ENCODE measurements around the gene DDIT4.
"Not testable (repeated sequence)": the region's sequence is repeated elsewhere in the genome, so short reads cannot be mapped to it uniquely, and the experiment has no call there.

Gene DDIT4

DNA sequence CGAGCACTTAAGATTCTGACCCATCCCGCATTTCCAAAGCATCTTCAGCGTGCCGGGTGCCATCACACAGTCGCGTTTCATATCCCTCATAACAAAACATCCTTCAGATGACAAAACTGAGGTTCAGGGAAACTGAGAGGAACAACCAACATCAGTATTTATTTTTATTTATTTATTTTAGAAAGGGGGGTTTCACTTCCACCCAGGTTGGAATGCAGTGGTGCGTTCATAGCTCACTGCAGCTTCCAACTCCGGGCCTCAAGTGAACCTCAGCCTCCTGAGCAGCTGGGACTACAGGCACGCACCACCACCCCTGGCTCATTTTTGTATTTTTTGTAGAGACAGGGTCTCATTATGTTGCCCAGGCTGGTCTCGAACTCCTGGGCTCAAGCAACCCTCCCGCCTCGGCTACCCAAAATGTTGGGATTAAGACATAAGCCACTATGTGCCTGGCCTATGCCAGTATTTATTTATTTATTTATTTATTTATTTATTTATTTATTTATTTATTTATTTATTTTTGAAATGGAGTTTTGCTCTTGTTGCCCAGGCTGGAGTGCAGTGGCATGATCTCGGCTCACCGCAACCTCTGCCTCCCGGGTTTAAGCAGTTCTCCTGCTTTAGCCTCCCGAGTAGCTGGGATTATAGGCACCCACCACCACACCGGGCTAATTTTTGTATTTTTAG is 24.4 kb upstream of the DDIT4 start:
- DNase-seq (ENCODE audit: low spot score), result not testable (repeated sequence)

DNA sequence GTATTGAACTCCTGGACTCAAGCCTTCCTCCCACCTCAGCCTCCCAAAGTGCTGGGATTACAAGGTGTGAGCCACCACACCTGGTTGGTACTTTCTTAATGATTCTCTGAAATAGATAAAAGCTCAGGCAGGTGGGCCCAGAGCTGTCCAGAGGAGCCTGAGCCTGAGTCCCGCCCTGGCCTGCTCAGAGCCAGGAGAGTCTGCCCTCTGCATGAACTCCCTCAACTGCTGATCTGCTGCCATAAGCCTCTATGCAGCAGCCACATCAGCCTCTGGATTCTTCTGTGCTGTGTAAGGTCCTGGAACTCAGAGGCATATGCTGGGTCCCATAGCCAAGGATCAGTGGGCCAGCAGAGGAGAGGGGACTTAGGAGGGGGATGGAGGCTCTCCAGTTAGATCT is 23.1 kb upstream of the DDIT4 start:
- no peak for DNase-seq (ENCODE audit: low spot score)

DNA sequence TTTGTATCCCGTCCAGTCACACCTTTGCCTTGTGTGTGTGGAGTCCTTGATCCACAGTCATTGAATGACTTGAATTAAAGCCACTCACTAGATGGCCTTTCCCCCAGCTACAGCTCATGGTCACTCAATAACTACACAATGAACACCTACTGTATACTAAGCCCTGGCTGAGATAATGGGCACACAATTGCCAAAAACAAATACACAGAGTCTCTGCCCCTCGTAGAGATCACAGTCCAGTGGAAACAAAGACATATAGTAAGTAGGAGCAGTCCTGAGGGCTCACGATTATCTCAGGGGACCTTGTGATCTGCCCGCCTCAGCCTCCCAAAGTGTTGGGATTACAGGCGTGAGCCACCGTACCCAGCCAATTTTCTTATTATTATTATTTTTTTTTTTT is 22.1 kb upstream of the DDIT4 start:
- DNase-seq (ENCODE audit: low spot score), result no peak

DNA sequence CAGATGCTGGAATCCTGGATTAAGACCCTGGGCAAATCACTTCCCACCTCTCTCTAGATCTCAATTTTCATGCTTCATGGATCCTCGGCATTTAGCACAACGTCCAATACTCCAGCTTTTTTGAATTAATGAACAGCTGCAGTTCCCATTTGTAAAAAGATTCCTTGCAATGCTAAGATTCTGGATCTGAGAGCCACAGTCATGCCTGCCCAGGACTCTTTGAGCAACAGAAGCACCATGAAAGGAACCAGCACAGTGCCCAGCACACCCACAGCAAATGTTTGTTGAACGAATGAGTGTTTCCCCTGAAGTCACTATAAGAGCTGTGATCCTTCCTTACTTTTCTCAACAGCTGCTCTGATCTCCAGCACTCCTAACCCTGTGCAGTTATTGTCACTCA is 20.8 kb upstream of the DDIT4 start:
- DNase-seq (ENCODE audit: low spot score), result no peak

DNA sequence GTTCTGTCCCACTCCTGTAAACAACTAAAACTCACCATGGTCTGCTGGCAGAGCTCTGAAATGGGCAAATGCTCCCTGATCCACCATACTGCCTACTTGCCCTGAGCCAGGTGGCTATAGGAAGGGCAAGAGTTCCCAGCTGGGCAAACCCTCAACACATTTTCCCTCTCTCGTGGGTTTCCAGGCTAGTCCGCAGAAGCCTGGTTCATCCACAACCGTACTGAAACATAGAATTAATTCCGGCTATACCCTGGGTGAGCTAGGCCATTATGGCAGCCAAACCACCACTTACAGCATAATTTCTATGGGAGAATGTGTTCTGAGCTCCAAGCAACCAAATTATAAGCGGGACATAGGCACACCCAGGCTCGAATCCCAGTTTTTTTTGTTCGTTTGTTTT is 20.1 kb upstream of the DDIT4 start:
- DNase-seq (ENCODE audit: low spot score), result no peak

DNA sequence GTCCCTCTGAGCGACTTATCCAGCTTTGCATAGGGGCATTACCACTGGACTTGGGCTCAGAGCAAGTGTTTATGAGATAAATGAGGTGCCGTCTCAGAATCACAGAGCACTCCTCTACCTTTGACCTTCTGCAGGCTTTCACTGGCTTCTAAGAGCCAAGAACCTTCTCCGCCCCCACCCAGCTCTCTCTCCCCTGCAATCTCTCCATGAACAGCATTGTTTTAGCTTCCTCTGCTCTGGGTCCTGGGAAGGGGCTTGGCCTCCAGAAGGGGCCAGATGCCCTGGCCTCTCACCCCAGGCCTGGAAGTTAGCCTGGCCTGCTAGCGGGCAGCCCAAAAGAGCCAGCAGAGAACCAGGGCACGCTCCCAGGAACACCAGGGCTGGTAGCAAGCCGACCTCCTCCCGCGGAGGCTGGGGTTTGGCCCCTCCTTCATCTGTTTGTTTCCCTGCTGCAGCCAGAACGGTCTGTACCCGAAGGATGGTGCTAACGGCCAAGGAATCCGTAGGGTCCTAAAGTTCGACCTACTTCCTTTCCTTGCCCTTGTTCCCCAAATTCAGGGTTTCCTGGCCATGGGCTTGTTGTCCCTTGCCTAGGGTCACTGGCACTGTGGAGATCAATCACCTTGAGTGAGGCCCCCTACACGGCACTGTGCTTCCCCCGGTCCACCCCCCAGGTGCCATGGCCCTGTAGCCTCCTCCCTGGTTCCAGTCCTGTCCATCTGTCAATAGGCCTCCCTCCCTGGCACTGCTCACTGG is 18.7 kb upstream of the DDIT4 start:
- peak; percentile 77 for DNase-seq (ENCODE audit: low spot score)

DNA sequence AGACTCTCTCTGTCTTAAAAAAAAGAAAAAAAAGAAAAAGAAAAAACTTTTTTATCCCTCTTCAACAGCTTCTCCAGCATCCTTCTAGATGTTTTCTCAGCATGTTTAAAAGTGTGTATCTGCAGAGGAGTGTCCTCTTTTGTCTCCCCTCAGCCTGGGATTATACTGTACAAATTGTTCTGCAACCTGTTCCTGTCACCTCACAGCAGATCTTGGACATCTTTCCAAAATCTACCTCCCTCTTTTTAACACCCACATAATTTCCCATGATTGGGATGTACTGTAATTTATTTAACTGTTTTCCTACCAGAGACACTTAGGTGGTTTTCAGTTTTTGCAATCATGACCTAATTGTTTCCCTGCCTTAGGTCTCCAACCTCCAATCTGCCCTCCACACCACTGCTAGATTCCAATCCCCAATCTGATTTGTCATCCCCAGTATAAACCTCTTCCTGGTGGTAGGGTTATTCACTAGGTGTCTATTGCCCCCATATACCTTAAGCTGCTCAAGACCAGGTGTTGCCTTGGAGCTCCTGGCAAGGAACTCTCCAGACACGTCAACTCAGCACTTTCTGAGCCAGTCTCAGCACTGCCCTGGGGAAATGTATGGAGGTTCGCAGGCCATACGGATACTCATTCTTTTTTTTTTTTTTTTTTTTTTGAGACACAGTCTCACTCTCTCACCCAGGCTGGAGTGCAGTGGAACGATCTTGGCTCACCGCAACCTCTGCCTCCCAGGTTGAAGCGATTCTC is 17.6 kb upstream of the DDIT4 start:
- DNase-seq (ENCODE audit: low spot score), result no peak

DNA sequence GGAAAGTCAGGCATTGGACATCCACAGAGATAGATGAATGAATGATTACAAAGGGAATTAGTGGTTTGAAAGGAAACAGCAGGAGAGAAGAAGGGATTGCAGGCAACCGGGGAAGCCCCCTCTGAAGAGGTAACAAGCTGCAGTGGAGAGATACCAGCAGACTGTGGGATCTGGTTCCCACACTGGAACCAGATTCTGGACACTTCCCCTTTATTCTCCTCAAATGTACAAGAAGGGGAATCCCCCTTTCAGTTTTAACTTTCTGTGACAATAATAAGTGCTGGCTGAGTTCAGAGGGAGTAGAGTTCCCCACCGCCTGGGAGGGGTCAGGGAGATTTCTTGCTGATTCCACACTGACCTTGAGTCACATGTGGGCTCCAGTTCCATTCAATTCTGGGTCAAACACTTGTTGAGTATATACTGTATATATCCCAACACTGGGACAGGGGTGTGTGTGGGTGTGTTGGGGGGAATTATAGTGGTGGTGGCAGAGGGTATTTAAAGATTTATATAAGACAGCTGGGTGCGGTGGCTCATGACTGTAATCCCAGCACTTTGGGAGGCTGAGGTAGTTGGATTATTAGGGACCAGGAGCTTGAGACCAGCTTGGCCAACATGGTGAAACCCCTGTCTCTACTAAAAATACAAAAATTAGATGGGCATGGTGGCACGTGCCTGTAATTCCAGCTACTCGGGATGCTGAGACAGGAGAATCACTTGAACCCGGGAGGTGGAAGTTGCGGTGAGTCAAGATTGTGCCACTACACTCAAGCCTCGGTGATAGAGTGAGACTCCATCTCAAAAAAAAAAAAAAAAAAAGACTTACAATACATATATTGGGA is 16.5 kb upstream of the DDIT4 start:
- no peak for DNase-seq (ENCODE audit: low spot score)

DNA sequence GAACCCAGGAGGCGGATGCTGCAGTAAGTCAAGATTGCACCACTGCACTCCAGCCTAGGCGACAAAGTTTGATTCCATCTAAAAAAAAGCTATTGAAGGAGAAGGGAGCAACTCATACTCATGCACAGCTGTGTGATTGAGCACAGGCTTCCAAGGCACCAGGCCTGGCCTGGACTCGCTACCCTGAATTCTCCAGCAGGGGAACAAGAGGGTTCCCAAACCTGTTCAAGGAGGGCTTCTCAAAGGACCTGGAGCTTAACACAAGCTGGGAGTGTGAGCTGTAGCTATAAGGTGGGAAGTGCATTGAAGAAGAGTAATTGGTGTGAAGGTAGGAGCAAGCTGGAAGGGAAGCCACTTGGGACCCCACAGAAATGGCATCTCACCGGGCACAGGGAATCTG is 15.1 kb upstream of the DDIT4 start:
- no peak for DNase-seq (ENCODE audit: low spot score)

DNA sequence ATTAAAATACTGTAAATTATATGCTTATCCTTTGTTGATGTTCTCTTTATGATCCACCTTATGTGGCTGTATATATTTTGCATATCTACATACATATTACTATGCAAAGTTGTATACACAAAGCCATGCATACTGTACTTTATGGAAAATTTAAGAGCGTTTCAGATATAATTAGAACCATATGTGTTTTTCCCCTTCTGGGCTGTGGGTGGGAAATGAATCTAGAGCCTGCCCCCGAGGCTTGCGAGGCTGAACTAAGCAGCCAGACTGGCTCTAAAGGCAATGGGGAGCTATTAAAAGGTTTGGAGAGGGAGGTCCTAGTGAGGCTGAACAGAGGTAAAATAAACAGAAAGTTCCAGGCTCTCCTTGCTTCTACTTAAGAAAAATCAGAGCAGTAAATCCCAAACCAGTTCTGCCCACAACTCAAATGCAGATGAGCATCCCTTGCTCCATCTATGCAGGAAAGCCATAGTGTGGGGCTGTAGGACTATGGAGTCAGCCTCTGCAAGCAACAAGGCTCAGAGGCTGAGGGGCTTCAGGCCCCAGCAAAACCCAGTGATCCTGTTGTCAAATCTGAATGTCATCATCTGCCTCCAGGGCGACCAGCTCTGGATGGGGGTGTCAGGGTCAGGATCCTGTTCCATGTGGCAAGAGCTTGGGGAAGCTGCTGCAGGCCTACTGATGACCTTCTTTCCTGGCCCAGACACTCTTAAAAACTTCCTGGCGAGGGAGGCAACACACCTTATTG is 14.1 kb upstream of the DDIT4 start:
- peak; percentile 79 for DNase-seq (ENCODE audit: low spot score)

DNA sequence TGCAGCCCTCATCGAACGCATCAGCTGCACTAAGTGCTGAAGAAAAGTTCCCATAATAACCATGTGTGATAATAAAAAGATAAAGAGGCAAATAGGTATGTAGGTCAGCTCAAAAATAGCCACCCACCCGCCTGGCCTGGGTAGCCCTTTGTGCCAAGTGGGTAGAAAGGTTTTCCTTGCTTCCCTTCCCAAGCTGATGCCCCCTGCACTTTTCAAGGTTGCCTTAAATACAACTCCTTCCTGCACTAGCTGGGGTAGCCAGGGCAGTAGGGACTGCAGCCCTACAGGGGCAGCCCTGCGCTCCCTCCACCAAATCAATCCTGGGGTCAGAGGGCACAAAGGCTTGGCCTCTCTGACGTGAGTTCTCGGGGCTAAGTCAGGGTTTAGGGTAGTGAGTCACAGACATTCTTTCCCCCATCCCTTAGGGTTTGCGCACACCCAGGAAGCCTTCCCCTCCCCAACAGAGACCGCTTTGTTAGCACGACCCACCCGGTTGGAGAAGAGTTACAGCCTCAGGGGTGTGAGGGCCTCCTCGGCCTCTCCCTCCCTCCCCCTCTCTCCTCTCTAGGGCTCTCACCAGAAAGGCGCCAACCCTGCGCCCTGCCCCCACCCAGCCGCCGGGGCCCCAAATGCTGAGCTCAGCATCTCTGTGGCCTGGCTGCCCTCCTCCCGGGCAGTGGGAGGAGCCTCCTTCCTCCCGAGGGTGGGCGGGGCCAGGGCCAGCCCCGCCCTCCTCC is 13.3 kb upstream of the DDIT4 start:
- peak; percentile 96 for DNase-seq (ENCODE audit: low spot score)

DNA sequence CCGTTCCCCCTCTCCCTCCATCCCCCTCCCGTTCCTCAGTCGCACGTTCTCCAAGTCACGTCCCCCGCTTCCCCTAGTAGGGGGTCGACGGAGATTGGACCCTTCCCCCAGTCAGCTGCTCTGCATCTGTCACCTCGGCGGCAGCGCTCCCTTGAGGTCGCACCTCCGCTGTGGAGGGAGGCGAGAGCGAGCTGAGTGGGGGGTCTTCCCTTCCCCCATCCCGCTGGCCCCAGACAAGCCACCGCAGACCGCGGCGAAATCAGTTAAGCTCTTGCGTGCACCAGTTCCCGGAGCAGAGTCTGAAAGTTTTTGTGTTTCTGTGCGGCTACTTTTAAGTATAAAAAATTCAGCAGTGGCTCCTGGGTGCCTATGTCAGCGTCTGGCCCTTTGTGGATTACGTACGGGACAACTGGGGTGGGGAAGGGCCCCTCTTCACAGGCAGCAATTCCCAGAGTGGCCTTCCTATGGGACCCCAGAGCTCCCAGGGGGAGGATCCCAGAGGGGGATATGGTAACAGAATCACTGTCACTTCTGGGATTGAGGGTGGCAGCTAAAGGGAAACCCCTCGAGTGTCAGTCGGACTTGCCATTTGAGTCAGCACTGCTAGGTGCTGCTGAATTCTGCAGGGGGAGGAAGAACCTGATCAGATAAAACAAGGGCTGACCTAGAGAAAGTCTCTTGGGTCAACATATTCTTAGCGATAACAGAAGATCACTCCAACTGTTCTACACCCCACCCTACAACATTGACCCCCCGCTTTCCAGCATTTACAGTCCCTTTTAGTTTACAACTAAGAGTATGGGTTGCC is 12.5 kb upstream of the DDIT4 start:
- no peak for DNase-seq (ENCODE audit: low spot score)

DNA sequence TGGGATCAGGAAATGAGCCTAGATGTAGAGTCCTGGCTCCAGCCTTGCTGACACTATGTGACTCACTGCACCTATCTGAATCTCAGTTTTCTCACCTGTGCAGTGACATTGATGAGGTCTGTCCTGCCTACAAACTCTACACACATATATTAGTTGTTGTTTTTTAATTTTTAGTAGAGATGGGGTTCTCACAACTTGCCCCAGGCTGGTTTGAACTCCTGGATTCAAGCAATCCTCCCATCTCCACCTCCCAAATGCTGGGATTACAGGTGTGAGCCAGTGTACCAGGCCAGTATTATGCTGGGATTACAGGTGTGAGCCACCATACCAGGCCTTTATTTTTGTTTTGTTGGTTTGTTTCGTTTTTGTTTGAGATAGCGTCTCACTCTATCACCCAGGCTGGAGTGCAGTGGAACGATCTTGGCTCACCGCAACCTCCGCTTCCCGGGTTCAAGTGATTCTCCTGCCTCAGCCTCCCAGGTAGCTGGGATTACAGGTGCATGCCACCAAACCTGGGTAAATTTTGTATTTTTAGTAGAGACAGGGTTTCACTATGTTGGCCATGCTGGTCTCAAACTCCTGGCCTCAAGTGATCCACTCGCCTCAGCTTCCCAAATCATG is 11.8 kb upstream of the DDIT4 start:
- no peak for DNase-seq (ENCODE audit: low spot score)

DNA sequence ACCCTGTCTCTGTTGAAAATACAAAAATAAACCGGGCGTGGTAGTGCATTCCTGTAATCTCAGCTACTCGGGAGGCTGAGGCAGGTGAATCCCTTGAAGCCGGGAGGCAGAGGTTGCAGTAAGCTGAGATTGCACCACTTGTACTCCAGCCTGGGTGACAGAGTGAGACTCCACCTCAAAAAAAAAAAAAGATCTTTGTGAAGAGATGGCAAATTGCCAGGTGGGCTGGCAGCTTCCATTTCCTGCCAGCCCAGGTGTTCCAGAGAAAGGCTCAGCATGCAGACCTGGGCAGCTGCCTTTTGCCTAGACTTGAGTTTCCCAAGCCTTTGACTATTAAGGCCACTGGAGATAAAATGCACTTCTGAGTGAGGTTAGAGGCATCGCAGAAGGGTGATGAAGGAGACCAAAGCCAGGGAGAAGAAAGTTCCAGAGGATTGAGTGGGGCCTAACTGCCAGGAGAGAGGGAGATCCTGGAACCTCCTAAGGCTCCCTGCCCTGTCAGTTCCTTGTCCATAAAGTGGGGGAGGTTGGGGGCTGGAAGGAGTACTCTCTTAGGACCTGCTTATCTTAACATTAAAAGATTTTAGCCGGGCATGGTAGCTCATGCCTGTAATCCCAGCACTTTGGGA is 10.0 kb upstream of the DDIT4 start:
- DNase-seq (ENCODE audit: low spot score), result no peak

DNA sequence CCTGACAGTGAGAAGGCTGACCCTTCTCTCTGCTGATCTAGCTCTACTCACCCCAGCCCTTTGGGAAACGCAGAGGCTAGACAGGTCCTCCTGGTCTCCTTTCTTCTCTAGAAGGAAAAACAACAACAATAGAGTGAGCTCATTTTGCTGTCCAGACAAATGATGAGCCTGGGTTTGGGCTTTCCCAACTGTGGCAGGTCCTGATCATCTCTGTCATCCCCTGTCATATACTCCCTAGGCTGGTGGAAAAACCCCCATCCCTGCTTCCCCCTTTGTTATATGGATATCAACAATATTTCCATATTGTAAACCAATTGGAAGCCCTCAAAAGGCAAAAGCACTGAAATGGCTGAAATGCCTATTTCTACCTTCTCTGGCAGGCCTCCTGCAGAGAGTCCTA is 9.2 kb upstream of the DDIT4 start:
- DNase-seq (ENCODE audit: low spot score), result no peak

DNA sequence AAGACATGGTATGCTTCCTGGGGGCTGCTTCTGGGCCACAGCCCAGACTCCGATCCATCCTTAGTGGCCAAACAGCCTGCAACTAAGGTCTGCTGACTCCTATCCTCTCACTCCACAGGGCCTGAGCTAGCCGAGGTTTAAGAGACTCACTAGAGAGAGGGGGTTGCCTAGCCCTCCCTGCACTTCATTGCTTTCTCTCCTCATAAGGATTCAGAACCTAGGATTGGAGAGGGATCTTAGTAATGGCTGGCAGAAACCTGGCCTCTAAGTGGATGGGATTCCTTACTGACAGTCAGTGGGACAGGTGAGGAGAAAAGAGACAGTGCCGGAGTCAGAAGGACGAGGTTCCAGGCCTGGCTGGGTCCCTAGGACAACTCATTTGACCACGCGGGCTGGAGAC is 8.2 kb upstream of the DDIT4 start:
- DNase-seq (ENCODE audit: low spot score), result no peak

DNA sequence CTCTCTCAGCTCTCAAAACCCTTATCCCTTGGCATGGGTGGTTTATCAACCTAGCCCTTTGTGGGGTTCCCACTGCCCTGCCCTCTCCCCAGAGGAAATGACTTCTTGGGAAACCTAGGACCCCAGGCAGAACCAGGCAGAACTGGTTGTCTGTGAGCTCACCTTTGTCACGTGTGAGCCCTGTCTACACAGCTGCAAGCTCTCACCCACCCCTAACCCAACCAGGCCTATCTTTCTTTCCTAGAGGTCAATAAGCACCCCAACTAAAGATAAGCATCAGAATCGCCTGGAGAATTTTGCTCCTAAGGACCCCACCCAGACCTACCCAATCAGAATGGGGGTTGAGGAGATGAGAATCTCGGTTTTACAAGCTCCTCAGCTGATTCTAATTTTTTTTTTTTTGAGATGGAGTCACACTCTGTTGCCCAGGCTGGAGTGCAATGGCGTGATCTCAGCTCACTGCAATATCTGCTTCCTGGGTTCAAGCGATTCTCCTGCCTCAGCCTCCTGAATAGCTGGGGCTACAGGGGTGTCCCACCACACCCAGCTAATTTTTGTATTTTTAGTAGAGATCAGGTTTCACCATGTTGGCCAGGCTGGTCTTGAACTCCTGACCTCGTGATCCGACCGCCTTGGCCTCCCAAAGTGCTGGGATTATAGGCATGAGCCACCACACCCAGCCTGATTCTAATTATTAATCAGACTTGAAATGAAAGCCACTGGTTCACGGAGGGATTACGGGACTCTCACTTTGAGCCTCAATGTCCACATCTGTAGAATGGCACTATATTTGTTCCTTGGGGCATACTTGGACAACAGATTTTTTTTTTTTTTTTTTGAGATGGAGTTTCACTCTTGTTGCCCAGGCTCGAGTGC is 7.5 kb upstream of the DDIT4 start:
- DNase-seq (ENCODE audit: low spot score), result no peak

DNA sequence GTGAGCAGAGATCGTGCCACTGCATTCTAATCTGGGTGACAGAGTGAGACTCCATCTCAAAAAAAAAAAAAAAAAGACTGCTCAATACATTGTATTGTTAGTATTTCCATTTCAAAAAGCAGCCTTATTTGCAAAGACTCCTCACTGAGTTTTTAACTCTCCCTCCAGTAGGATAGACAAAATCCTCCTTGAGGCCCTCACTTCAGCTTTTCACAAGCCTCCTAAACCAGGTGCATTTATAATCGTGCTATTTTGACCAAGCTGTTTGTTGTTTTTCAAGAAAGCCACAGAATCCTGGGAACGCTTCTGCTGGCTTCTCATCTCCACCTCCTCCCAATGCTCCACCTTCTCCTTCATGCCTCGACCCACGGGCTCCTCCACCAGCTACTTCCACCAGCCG is 6.3 kb upstream of the DDIT4 start:
- no peak for DNase-seq (ENCODE audit: low spot score)
